GM23248 (cell line): Measurements from ENCODE around the gene FOXD2.

Experiments
- EZH2 ChIP-seq: fragments of 200-600 bp; sonication (generic); IDR thresholded peaks from 2 replicates; pipeline ENCODE4 v1.6.1; 2018; ENCODE audit warnings: antibody characterized with exemption, mild to moderate bottlenecking; ENCODE audit not compliant: insufficient read depth, poor library complexity, severe bottlenecking
- EZH2phosphoT487 ChIP-seq: fragments of 200-600 bp; sonication (generic); IDR thresholded peaks from 2 replicates; pipeline ENCODE4 v1.6.1; 2018; ENCODE audit warnings: antibody characterized with exemption, moderate library complexity, mild to moderate bottlenecking, low read depth; ENCODE audit not compliant: insufficient read depth

- TF ChIP-seq EZH2 (no peak), EZH2phosphoT487 (no peak)
Observed at GRCh38 chr1:47406966-47407365, 30.9 kb upstream of the FOXD2 start.
